GM18873 (cell line): ENCODE measurements around the gene ZXDC.

ENCODE experiments used
- ATAC-seq: cut with Tn5 transposase; IDR thresholded peaks from one replicate; pipeline ENCODE4 v1.9.1; 2021; ENCODE audit warnings: mild to moderate bottlenecking, moderate library complexity, moderate number of reproducible peaks; ENCODE audit not compliant: unreplicated experiment, low FRiP score

Gene ZXDC

DNA sequence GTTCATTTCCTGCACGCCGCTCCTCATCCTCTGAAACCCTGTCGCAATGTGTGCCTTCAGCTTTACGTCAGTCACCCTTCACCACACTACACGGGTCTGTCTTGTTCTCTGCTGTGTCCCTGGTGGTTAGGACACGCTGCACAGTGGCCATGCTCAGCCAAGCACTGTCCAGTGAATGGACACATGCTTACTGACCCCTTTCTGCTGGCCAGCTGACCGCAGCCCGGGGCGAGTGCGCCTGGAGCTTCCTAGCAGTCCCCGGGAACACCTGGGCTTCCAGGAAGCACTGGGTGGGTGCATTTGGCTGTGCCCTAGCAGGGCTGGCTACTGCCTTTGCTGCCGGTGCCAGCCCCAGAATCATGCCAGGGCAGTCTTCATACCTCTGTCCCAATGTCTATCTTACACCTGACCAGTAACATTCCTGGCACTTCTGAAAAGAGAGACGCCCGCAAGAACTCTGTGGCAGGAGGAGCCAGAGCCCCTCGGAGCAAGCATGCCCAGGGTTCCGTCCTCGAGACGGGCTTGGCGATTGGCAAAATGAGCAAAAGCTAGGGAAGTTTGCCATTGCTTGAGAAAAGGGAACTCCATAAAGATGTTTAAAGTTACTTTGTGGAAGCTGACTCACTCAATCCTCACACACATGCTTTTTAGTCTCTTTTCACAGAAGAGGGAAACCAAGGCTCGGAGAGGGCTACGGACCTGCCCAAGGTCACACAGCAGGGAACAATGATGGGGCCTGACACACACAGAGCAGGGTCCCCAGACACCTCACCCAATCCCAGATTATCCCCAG lies 15.7 kb upstream of the ZXDC start:
- ATAC-seq = no peak

DNA sequence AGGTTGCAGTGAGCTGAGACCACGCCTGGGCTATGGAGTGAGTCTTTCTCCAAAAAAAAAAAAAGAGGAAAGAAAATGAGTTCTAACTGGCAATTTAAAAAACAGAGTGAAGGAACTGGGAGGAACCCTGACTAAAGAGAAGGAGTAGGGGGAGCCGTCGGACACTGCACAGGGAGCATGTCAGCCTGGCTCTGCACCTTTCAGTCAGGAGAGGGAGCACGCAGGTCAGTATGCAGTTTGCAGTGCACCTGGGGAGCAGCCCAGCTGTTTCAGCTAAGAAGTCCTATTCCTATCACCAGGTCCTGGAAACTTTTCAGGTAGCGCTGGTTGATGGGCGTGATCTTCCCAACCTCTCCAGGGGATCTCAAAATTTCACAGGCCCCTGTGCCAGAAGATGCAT lies 14.9 kb upstream of the ZXDC start:
- no peak for ATAC-seq

GRCh38 chr3:126488886-126489569 lies 13.3 kb upstream of the ZXDC start:
- ATAC-seq = no peak

DNA sequence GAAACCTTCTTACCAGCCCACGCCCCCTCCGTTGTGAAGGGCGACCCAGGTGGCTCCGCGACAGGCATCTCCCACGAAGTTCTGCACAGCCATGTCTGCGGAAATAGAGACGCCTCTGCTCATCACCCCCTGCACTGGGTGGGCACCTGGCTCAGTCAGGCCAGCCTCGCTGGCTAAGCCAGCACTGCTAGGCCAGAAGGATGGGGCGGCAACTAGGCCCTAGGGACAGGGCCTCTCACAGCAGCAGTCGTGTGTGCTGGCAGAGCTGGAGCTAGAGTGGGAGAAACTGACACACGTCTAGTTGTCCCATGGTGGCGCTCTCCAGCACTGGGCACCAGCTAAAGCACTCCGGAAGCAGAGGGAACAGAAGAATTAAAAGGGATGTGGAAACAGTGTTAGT lies 12.5 kb upstream of the ZXDC start:
- no peak for ATAC-seq

- ATAC-seq = no peak
Observed at GRCh38 chr3:126487151-126487771, 11.6 kb upstream of the ZXDC start.

DNA sequence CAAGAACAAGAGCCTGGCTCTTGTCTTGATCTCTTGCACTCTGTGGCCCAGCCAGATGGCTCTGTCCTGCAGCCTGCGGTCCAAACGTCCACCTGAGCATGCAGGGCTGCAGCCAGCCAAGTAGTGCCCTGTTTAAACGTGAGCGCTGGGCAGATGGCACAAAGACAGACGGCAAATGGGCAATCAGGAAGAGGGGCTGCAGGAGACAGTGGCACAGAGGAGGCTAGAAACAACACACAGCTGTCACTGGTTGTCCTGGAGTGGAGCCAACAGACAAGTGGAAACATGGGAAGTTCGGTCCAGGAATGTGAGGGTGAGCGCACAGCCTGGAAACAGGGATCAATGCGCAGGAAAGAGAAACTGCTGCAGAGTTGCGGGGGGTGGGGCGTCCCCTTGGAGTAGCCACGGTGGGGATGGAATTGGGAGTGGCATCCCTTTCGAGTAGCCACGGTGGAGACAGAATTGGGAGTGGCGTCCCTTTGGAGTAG lies 10.7 kb upstream of the ZXDC start:
- ATAC-seq = no peak

- no peak for ATAC-seq
Observed at GRCh38 chr3:126485956-126486355, 10.3 kb upstream of the ZXDC start.

- ATAC-seq = no peak
Observed at GRCh38 chr3:126485176-126485897, 9.6 kb upstream of the ZXDC start.

DNA sequence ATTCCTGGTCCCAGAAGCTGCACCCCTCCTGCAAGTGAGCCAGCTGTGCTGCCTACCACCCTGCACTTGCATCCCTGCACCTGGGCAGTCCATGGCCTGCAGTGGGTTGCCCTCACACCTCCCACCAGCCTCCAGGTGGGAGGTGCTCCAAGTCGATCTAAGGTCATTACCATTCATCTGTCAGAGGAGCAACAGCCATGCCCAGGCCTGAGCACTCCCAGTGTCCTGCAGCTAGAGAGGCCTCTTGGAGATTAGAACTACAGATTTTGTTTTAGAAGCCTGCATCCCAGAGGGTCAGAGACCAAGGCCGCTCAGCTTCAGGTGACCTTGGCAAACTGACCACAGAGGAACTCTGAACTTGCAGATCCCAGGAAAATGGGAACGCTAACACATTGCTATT lies 9.0 kb upstream of the ZXDC start:
- no peak for ATAC-seq

- ATAC-seq = no peak
Observed at GRCh38 chr3:126484148-126484547, 8.5 kb upstream of the ZXDC start.

DNA sequence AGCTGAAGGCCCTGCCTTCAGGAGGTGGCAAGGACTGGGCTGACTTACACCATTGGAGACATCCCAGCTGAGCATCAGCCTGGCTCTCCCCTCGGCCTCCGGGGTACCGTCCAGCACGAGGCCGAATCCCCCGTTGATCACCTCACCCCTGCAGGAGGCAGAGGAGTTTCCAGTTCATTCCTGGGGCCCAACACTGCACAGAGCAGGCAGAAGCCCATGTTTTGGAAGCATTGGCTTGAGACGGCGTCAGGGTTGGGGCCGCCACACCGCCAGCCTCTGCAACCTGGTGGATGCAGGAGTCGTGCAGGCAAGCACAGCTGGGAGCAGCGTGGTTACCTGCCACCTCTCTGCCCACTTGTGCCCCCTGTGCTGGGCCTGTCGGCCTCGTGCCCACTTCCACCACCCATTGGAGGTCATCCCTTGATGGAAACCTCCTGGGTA lies 7.7 kb upstream of the ZXDC start:
- ATAC-seq = no peak

- ATAC-seq = no peak
Observed at GRCh38 chr3:126482503-126483255, 7.0 kb upstream of the ZXDC start.

- ATAC-seq = no peak
Observed at GRCh38 chr3:126481808-126482502, 6.3 kb upstream of the ZXDC start.

DNA sequence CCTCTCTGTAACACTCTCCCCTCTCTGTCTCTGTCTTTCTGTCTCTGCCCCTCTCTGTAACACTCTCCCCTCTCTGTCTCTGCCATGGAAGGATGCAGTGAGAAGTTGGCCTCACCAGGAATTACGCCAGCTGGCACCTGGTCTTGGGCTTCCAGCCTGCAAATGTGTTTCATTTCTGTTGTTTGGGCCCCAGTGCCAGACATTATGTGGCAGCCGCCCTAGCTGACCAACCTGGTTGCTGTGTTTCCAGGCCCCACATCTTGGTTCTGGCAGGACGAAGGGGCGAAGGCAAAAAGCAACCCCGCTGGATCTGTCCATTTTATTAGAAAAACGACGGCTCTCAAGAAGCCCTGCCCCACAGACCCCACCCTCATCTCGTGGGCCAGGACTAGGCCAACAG lies 5.2 kb upstream of the ZXDC start:
- ATAC-seq = no peak

DNA sequence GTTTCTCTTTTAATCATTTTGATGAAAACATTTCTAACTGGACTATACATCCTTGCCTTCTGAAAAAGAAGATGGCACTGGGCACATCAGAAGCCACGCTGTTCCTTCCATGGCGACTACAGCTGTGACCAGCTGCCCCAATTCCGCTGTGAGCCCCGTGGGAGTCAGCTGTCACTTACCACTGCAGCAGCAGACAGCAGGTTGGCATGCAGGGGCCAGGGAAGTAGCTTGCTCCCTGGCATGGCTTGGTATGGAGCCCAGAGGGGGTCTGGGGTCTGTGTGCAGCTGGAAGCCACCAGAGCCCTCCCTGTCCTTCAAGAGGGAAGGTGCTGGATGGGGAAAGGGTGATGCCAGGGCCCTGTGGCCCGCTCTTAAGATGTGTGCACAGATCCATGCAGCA lies 4.5 kb upstream of the ZXDC start:
- ATAC-seq = no peak

- ATAC-seq = no peak
Observed at GRCh38 chr3:126479642-126480041, 4.0 kb upstream of the ZXDC start.

DNA sequence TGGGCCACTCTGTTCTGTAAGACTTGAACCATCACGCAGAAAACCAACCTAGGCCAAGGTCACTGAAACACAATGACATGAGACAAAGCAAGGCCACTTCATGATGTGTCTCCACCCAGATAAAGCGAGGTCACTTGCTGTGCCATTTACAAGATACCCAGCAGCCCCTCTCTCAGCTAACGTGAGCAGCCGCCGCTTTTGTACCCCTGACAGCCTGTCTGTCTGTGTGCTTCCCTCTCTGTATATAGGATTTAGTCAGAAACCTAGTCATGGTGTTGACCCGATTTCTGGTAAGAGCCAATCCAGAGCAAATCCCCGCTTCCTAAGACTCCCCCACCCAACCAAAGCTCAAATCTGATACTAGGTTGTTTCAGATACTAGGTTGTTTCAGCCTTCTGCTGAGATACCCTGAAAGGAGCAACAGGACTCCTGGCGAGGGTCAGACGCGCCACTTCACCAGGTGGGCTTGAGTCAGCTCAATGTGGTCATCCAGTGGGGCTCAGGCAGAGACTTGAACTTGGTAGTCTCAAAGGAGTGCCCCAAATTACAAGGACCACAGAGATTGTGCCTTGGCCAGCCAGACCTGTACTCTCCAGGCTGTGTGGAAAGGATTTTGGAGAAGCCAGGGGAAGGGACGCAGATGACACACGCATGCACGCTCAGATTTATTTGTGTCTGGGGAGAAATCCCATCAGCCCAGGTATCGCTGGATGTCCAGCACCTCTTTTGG lies 3.1 kb upstream of the ZXDC start:
- no peak for ATAC-seq

GRCh38 chr3:126477061-126477380 lies 1.3 kb upstream of the ZXDC start:
- ATAC-seq = no peak
